ENCODE results near the gene TSPAN3. TPM values are rescaled to one million over a fixed set of nuclear protein-coding genes. Genes with fewer than 3 reads are reported as not detected.

The TSPAN3 gene
- total and polyA plus RNA-seq, 2 donors, result 160 to 192 TPM

- no peak overlapping the region for H3K4me3 ChIP-seq (ENCODE audit: low read depth, low read length)
- no peaks in the 10 kb centered on the region for H3K36me3 ChIP-seq (ENCODE audit: insufficient read depth)
- 87% methylated on average over 10 of the region's 10 CpGs for WGBS
- no peak for DNase-seq (ENCODE audit: extremely low spot score)
- no peak overlapping the region for H3K27ac ChIP-seq (ENCODE audit: low read depth)
- no peaks in the 10 kb centered on the region for H3K4me1 ChIP-seq (ENCODE audit: insufficient read depth)
Observed at GRCh38 chr15:77038312-77039216, 32.3 kb downstream of the TSPAN3 start.

- Histone ChIP-seq H3K36me3 (ENCODE audit: insufficient read depth) (no peaks in the 10 kb centered on the region), H3K4me1 (ENCODE audit: insufficient read depth) (no peaks in the 10 kb centered on the region), H3K27ac (ENCODE audit: low read depth) (no peak overlapping the region), H3K4me3 (ENCODE audit: low read depth, low read length) (no peak overlapping the region)
- WGBS, result 94% methylated on average over 12 of the region's 12 CpGs
- DNase-seq (ENCODE audit: extremely low spot score), result no peak
Observed at GRCh38 chr15:77037388-77038209, 33.3 kb downstream of the TSPAN3 start.

GRCh38 chr15:77036537-77037387 is 34.1 kb downstream of the TSPAN3 start:
- WGBS, result 87% methylated on average over 22 of the region's 22 CpGs
- Histone ChIP-seq H3K27ac (ENCODE audit: low read depth) (no peak overlapping the region), H3K4me1 (ENCODE audit: insufficient read depth) (no peaks in the 10 kb centered on the region), H3K36me3 (ENCODE audit: insufficient read depth) (no peaks in the 10 kb centered on the region), H3K4me3 (ENCODE audit: low read depth, low read length) (no peak overlapping the region)
- no peak for DNase-seq (ENCODE audit: extremely low spot score)

- 75% methylated on average over 13 of the region's 13 CpGs for WGBS
- no peak overlapping the region for H3K27ac ChIP-seq (ENCODE audit: low read depth)
- DNase-seq (ENCODE audit: extremely low spot score), result no peak
- no peaks in the 10 kb centered on the region for H3K4me1 ChIP-seq (ENCODE audit: insufficient read depth)
- no peak overlapping the region for H3K4me3 ChIP-seq (ENCODE audit: low read depth, low read length)
- H3K36me3 ChIP-seq (ENCODE audit: insufficient read depth), result no peaks in the 10 kb centered on the region
Observed at GRCh38 chr15:77035999-77036471, 34.9 kb downstream of the TSPAN3 start.

- H3K4me3 ChIP-seq (ENCODE audit: low read depth, low read length), result no peak overlapping the region
- WGBS, result 92% methylated on average over 9 of the region's 9 CpGs
- no peaks in the 10 kb centered on the region for H3K36me3 ChIP-seq (ENCODE audit: insufficient read depth)
- no peak for DNase-seq (ENCODE audit: extremely low spot score)
- H3K27ac ChIP-seq (ENCODE audit: low read depth), result no peak overlapping the region
- H3K4me1 ChIP-seq (ENCODE audit: insufficient read depth), result no peaks in the 10 kb centered on the region
Observed at GRCh38 chr15:77035584-77035983, 35.3 kb downstream of the TSPAN3 start.

- WGBS, result 59% methylated on average over 14 of the region's 14 CpGs
- no peak for DNase-seq (ENCODE audit: extremely low spot score)
- Histone ChIP-seq H3K4me3 (ENCODE audit: low read depth, low read length) (no peak overlapping the region), H3K4me1 (ENCODE audit: insufficient read depth) (no peaks in the 10 kb centered on the region), H3K36me3 (ENCODE audit: insufficient read depth) (no peaks in the 10 kb centered on the region), H3K27ac (ENCODE audit: low read depth) (no peak overlapping the region)
Observed at GRCh38 chr15:77034695-77035489, 36.0 kb downstream of the TSPAN3 start.

- Histone ChIP-seq H3K27ac (ENCODE audit: low read depth) (no peak overlapping the region), H3K4me1 (ENCODE audit: insufficient read depth) (no peaks in the 10 kb centered on the region), H3K4me3 (ENCODE audit: low read depth, low read length) (no peak overlapping the region), H3K36me3 (ENCODE audit: insufficient read depth) (no peaks in the 10 kb centered on the region)
- DNase-seq (ENCODE audit: extremely low spot score), result no peak
- WGBS, result 78% methylated on average over 13 of the region's 13 CpGs
Observed at GRCh38 chr15:77033729-77034671, 36.9 kb downstream of the TSPAN3 start.

- no peak for DNase-seq (ENCODE audit: extremely low spot score)
- no peak overlapping the region for H3K27ac ChIP-seq (ENCODE audit: low read depth)
- no peaks in the 10 kb centered on the region for H3K36me3 ChIP-seq (ENCODE audit: insufficient read depth)
- 93% methylated on average over 4 of the region's 4 CpGs for WGBS
- H3K4me3 ChIP-seq (ENCODE audit: low read depth, low read length), result no peak overlapping the region
- H3K4me1 ChIP-seq (ENCODE audit: insufficient read depth), result no peaks in the 10 kb centered on the region
Observed at GRCh38 chr15:77033417-77033728, 37.5 kb downstream of the TSPAN3 start.

GRCh38 chr15:77032647-77033416 is 38.1 kb downstream of the TSPAN3 start:
- no peak overlapping the region for H3K27ac ChIP-seq (ENCODE audit: low read depth)
- 80% methylated on average over 18 of the region's 18 CpGs for WGBS
- DNase-seq (ENCODE audit: extremely low spot score), result no peak
- no peaks in the 10 kb centered on the region for H3K36me3 ChIP-seq (ENCODE audit: insufficient read depth)
- no peaks in the 10 kb centered on the region for H3K4me1 ChIP-seq (ENCODE audit: insufficient read depth)
- H3K4me3 ChIP-seq (ENCODE audit: low read depth, low read length), result no peak overlapping the region

- no peak for DNase-seq (ENCODE audit: extremely low spot score)
- 79% methylated on average over 22 of the region's 22 CpGs for WGBS
- no peak overlapping the region for H3K4me3 ChIP-seq (ENCODE audit: low read depth, low read length)
- H3K27ac ChIP-seq (ENCODE audit: low read depth), result no peak overlapping the region
- no peaks in the 10 kb centered on the region for H3K36me3 ChIP-seq (ENCODE audit: insufficient read depth)
- no peaks in the 10 kb centered on the region for H3K4me1 ChIP-seq (ENCODE audit: insufficient read depth)
Observed at GRCh38 chr15:77032052-77032646, 38.8 kb downstream of the TSPAN3 start.

GRCh38 chr15:77031376-77032050 is 39.4 kb downstream of the TSPAN3 start:
- no peak for DNase-seq (ENCODE audit: extremely low spot score)
- 78% methylated on average over 12 of the region's 12 CpGs for WGBS

More at GRCh38 chr15:77031376-77032050, 39.4 kb downstream of the TSPAN3 start:
- Histone ChIP-seq H3K27ac (ENCODE audit: low read depth) (no peak overlapping the region), H3K4me3 (ENCODE audit: low read depth, low read length) (no peak overlapping the region), H3K4me1 (ENCODE audit: insufficient read depth) (no peaks in the 10 kb centered on the region), H3K36me3 (ENCODE audit: insufficient read depth) (no peaks in the 10 kb centered on the region)

Data from urinary bladder (tissue), 4 donors.